LNCAP (cell line): ENCODE results near the gene OR6V1.

Source experiments
- CTCF ChIP-seq: fragments of 450-650 bp; IDR thresholded peaks from 2 replicates; pipeline ENCODE4 v1.5.1; 2017; ENCODE audit warnings: mild to moderate bottlenecking

Gene OR6V1

GRCh38 chr7:143027032-143027431 is 25.1 kb upstream of the OR6V1 start, which contains the start of gene OR9A2:
OR9A2 (minus strand) TSS chr7:143027132; CDS start chr7:143027132, 0 bp downstream.
- TF ChIP-seq CTCF, result no peak

GRCh38 chr7:143027683-143028082 is 24.5 kb upstream of the OR6V1 start:
- TF ChIP-seq CTCF, result no peak

GRCh38 chr7:143038635-143039034 is 13.5 kb upstream of the OR6V1 start:
- TF ChIP-seq CTCF, result no peak

- TF ChIP-seq CTCF, result no peak
Measured at GRCh38 chr7:143040209-143040715, 11.9 kb upstream of the OR6V1 start.

- TF ChIP-seq CTCF, result no peak
Measured at GRCh38 chr7:143041346-143041745, 10.8 kb upstream of the OR6V1 start.

GRCh38 chr7:143042159-143042789 is 9.9 kb upstream of the OR6V1 start:
- TF ChIP-seq CTCF, result no peak

- TF ChIP-seq CTCF, result no peak
Measured at GRCh38 chr7:143042790-143043271, 9.3 kb upstream of the OR6V1 start.
